SH-SY5Y (cell line): ENCODE data around the gene EGFL7.

ENCODE experiments used
- GATA2 ChIP-seq: IDR thresholded peaks from 2 replicates; pipeline ENCODE4 v1.6.1; 2011; ENCODE audit warnings: mild to moderate bottlenecking, low read depth, low read length
- GATA3 ChIP-seq: IDR thresholded peaks from 2 replicates; pipeline ENCODE4 v1.6.1; 2011; ENCODE audit warnings: low read depth, mild to moderate bottlenecking, low read length, moderate library complexity

The EGFL7 gene

GRCh38 chr9:136707011-136707410 is 44.3 kb downstream of the EGFL7 start:
- TF ChIP-seq GATA2, result no peak
- no peak for TF ChIP-seq GATA3

DNA sequence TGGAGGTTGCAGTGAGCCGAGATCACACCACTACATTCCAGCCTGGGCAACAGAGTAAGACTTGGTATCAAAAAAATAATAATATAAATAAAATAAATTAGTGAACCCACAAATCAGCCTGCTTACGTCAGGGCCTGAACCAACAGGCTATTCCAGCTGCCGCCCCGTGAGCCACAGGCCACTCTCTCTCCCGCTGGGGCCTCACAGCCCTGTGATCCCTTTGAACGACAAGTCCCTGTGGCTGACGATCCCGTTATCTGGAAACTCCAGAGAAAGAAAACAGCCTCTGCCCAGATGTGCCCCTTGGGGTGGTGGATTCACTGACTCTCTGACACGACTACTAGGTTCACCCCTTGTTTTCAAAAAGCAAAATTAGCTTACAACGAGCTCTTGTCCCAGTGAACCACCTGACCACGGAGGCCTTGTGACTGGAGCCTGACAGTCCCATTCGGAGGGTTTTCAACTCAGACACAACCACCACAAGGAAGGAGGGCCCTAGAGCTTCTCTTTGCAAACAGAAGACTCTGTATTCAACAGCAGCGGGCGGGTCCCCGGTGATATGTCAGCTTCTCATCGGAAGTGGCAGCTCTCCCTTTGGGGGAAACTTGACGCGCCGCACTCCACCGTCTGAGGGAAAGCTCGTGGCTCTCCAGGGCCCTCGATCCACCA is 45.3 kb downstream of the EGFL7 start:
- TF ChIP-seq GATA3 (no peak), GATA2 (no peak)

- TF ChIP-seq GATA3 (no peak), GATA2 (no peak)
These were observed 46.9 kb downstream of the EGFL7 start for GRCh38 chr9:136709454-136710109.

GRCh38 chr9:136710543-136710942 is 47.8 kb downstream of the EGFL7 start:
- TF ChIP-seq GATA3, result no peak
- no peak for TF ChIP-seq GATA2

DNA sequence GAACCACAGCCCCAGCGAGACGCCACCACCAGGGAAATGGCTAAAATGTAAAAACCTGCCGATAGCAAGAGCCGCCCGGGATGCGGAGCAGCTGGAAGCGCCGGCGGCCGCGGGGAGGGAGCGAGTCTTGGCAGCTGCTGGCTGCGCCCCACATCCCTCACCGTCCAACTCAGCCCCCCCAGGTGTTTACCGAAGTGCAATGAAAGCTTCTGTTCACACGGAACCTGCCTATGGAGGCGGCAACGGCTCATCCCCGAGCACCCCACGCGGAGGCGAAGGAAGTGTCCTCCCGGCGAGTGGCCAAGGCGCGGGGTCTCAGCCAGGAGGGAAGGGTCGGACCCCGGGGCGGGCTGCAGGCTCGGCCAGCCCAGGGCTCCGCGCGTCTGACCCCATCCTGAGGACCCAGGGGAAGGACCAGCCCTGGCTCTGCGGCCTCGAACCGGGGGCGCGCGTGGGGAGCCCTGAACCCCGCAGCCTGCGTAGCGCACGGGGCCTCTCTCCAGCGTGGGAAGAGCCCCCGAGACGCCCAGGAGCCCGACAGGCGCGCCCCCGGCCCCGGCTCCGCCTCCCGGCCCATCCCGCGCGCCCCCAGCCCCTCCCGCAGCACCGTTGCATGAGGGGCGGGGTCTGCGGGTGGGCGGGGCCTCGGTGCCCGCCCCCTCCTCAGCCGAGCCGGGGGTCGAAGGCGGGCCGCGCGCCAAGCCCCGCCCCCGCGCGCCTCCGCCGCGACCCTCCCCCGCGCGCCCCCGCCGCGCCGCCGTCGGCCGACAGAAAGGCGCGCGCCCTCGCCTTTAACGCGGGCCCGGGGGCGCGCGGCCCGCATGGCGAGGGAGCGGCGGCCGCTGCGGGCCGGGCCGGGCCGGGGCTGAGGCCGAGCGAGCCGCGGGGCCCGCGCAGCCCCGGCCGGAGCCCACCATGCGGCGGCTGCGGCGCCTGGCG is 49.3 kb downstream of the EGFL7 start, which contains the start of gene DIPK1B:
Gene DIPK1B (plus strand): TSS at position 822 of the 939 bp plus-strand sequence. CDS start 94 bp downstream, at position 916.
- no peak for TF ChIP-seq GATA2
- TF ChIP-seq GATA3, result no peak

GRCh38 chr9:136712690-136713544 is 50.2 kb downstream of the EGFL7 start:
- TF ChIP-seq GATA3 (no peak), GATA2 (no peak)

DNA sequence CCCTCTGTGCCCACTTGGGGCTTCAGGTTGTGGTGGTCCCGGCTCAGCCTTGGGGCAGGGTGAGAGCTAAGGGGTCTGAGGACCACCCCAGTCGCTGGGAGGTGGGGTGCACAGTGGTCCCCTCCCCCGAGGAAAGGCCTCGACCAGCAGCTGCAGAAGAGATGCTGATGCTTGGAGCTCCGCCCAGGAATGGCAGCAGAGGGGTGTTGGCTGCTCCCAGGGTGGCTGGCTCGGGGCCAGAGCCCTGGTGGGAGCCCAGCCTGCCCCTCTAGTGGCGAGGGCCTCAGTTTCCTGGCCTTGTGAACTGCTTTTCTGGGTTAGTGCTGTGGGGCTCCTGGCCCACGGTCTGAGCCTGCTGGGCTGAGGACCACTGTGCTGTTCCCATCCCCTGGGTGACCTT is 50.8 kb downstream of the EGFL7 start:
- TF ChIP-seq GATA3, result no peak
- TF ChIP-seq GATA2, result no peak

DNA sequence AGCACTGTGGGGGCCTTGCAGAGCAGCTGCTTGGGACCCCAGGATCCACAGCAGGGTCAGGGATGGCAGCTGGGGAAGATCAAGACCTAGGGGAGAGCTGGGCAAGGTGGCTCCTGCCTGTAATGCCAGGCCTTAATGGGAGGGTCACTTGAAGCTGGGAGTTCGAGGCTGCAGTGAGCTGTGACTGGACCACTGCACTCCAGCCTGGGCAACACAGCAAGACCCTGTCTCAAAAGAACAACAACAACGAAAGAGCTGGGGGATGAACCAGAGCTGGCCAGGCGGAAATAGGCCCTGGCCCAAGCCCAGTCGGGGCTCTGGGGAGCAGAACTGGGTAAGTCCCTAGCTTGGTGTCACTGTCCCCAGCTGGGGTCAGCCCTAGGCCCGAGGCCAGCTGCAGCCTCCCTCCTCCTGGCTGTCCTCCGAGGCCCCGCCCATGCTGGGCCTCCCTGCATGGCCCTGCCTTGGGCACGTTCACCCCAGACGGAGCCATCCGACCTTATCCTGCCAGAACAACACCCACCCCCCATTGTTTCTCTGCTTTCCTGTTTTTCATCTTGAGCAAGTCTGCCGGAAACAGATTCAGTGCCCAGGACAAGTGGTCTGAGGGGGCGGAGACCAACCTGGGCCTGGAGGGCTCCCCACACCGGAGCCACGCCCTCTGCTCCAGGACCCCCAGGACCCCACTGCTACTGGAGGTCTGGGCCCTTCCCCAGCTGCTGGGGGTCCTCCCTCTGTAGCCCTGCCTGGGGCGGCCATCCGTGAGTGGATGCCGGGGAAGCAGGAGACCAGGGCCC is 51.6 kb downstream of the EGFL7 start:
- TF ChIP-seq GATA3 (no peak), GATA2 (no peak)

- TF ChIP-seq GATA3 (no peak), GATA2 (no peak)
These were observed 52.2 kb downstream of the EGFL7 start for GRCh38 chr9:136714893-136715274.

GRCh38 chr9:136717399-136717798 is 54.7 kb downstream of the EGFL7 start:
- TF ChIP-seq GATA3 (no peak), GATA2 (no peak)

- TF ChIP-seq GATA3 (no peak), GATA2 (no peak)
These were observed 55.9 kb downstream of the EGFL7 start for GRCh38 chr9:136718345-136719194.
